ENCODE data around the gene GSDMA.
"Not testable (repeated sequence)": the region's sequence is repeated elsewhere in the genome, so short reads cannot be mapped to it uniquely, and the experiment has no call there.

GSDMA gene

DNA sequence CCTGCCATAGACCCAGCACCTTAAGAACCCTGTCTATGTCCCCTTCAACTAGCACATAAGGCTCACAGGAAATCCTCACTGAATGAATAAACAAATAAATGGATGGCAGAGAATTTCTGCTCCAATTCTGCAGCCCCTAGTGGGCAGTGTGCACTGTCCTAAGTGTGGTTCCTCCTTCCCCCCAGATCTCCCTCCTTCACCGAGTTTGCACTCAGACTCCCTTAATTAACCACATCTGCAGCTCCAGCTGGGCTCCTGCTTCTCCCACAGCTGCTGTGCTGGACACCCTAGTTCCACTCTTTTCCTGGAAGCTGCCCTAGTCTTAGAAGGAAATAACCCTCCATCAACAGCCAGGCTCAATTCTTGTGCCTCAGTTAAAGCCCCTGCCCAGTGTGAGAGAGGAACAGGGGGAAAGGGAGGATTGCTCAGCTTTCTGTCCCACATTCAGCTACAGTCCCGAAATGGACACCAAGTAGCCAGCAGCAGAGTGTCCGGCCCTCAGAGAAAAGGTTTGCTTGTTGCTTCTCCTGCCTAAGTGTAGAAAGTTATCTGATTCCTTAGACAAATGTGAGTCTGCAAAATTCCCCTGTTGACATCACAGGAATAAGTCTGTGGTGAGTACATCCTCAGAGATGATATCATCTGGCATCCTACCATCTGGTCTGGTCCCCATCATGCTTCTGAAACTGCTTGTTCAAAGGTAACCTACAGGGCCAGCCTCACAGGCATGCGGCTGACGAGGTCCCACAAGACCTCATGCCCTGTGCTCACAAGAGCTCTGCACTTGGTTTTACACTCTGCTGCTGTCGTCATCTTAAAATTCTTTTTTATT is 23.0 kb upstream of the GSDMA start:
- H3K27ac Mint-ChIP-seq, result peak overlapping the region; percentile 62
- no peaks in the 10 kb centered on the region for H3K9me3 Mint-ChIP-seq
- H3K27me3 Mint-ChIP-seq (ENCODE audit: low read depth), result no peaks in the 10 kb centered on the region
- no peaks in the 10 kb centered on the region for H3K36me3 Mint-ChIP-seq (ENCODE audit: low read depth)
- H3K4me3 Mint-ChIP-seq, result peak overlapping the region; percentile 38
- DNase-seq (ENCODE audit: low spot score), result peak; percentile 73
- peaks cover 16% of the 10 kb centered on the region for H3K4me1 Mint-ChIP-seq (ENCODE audit: low read depth)

DNA sequence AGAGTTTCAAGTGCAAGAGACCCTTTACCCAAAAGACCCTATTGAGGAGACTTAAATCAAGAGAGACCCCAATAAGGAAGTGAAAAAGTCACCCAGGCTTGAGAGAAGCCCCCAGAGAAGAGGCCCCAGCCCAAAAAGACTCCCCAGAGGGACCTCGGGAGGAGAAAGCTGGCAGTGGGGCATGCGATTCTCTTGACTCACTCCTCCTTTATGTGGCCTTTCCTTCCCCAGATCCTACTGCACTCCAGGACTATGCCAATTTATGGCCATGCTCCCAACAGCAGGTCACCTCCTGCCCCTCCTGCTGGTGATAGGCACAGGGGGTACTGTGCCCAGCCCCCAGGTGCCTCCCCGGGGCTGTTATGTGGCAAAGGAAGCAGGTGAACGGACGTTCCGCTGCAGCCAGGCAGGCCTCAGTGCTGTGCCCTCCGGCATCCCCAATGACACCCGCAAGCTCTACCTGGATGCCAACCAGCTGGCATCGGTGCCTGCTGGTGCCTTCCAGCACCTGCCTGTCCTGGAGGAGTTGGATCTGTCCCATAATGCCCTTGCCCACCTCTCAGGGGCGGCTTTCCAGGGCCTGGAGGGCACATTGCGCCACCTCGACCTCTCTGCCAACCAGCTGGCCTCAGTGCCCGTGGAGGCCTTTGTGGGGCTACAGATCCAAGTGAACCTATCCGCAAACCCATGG is 19.0 kb upstream of the GSDMA start:
- DNase-seq (ENCODE audit: low spot score), result no peak
- Mint-ChIP-seq H3K9me3 (no peaks in the 10 kb centered on the region), H3K4me3 (no peak overlapping the region), H3K4me1 (ENCODE audit: low read depth) (peaks cover 27% of the 10 kb centered on the region), H3K27me3 (ENCODE audit: low read depth) (no peaks in the 10 kb centered on the region), H3K27ac (no peak overlapping the region), H3K36me3 (ENCODE audit: low read depth) (no peaks in the 10 kb centered on the region)

DNA sequence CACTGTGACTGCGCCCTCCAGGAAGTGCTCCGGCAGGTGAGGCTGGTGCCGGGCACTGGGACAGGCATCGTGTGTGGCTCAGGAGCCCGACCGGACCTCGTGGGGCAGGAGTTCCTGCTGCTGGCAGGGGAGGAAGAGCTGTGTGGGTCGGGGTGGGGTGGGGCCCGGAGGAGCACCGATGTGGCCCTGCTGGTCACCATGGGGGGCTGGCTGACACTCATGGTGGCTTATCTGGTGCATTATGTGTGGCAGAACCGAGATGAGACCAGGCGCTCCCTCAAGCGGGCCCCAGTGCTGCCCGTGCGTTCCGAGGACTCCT is 18.5 kb upstream of the GSDMA start:
- no peak for DNase-seq (ENCODE audit: low spot score)
- Mint-ChIP-seq H3K9me3 (no peaks in the 10 kb centered on the region), H3K4me1 (ENCODE audit: low read depth) (peaks cover 27% of the 10 kb centered on the region), H3K4me3 (no peak overlapping the region), H3K27me3 (ENCODE audit: low read depth) (no peaks in the 10 kb centered on the region), H3K36me3 (ENCODE audit: low read depth) (no peaks in the 10 kb centered on the region), H3K27ac (no peak overlapping the region)

DNA sequence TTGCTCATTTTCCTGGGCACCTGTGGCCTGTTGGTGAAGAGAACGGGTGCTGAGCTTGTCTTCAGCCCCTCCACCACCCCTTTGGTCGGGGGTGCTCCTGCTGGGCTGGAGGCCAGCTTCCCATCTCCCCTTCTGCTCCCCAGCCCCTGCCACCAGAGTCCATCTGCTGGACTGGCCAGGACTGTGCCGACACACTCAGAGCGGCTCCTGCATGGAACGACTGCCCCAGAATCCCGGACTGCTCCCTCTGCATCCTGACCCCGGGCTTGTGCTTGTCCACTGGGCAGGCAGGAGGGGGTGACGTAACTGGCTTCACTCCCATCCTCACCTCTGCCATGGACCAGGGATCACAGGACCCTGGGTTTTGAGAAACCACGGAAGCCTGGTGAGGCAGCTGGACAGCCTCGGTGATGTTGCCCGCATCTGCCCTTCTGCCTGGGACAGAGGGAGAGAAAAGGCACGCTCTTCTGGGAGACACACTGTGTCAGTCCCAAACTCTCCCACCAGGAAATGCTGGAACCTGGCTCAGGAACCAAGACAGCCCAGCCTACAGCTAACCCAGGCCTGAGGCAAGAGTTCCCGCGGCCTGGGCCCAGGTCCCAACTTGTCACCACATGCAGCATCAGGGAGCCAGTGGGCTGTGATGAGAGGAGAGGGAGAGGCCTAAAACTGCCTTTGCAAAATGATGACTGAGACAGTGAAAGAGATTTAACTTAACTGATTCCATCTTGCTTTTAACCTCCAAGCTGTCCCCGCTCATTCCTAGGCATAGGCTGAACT is 16.1 kb upstream of the GSDMA start:
- H3K27me3 Mint-ChIP-seq (ENCODE audit: low read depth), result peaks cover 3% of the 10 kb centered on the region

DNA sequence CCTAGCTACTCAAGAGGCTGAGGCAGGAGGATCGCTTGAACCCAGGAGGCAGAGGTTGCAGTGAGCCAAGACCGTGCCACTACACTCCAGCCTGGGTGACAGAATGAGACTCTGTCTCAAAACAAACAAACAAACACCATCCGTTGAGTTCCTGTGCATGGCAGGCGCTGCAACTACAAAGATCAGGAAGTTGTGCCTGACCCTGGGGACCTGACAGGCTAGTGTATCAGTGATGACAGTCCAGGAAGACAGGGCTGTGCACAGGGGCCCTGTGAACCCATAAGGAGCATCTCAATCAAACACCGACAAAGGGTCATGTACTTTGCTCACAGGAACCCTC is 14.3 kb upstream of the GSDMA start:
- Mint-ChIP-seq H3K27ac (peak overlapping the region; percentile 31), H3K4me1 (ENCODE audit: low read depth) (peaks cover 26% of the 10 kb centered on the region)
- not testable (repeated sequence) for DNase-seq (ENCODE audit: low spot score); H3K9me3 Mint-ChIP-seq; H3K4me3 Mint-ChIP-seq; H3K36me3 Mint-ChIP-seq (ENCODE audit: low read depth); H3K27me3 Mint-ChIP-seq (ENCODE audit: low read depth)

More for the DNA sequence above, 16.1 kb upstream of the GSDMA start:
- Mint-ChIP-seq H3K36me3 (ENCODE audit: low read depth) (no peaks in the 10 kb centered on the region), H3K9me3 (no peaks in the 10 kb centered on the region), H3K4me3 (no peak overlapping the region), H3K27ac (no peak overlapping the region), H3K4me1 (ENCODE audit: low read depth) (peaks cover 16% of the 10 kb centered on the region)
- DNase-seq (ENCODE audit: low spot score), result no peak

DNA sequence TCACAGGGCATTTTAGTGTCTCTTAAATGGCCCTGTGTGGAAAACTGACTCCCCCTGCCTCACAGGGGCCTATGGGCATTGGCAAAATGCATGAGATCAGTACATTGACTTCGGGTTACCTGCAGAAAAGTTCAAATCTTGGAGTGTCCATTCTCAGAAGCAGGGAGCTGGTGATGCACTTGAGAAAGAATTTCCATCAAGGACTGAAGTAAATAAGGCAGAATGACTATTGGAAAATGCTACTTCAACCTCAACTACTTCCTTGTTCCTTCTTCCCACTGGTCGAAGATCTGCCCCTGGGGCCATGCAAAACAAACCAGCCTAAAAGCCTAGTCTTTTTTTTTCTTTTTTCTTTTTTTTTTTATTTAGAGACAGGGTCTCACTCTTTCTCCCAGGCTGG is 13.8 kb upstream of the GSDMA start:
- Mint-ChIP-seq H3K36me3 (ENCODE audit: low read depth) (no peaks in the 10 kb centered on the region), H3K4me1 (ENCODE audit: low read depth) (peaks cover 29% of the 10 kb centered on the region), H3K27me3 (ENCODE audit: low read depth) (peaks cover 5% of the 10 kb centered on the region), H3K9me3 (no peaks in the 10 kb centered on the region), H3K4me3 (no peak overlapping the region), H3K27ac (no peak overlapping the region)
- DNase-seq (ENCODE audit: low spot score), result no peak

DNA sequence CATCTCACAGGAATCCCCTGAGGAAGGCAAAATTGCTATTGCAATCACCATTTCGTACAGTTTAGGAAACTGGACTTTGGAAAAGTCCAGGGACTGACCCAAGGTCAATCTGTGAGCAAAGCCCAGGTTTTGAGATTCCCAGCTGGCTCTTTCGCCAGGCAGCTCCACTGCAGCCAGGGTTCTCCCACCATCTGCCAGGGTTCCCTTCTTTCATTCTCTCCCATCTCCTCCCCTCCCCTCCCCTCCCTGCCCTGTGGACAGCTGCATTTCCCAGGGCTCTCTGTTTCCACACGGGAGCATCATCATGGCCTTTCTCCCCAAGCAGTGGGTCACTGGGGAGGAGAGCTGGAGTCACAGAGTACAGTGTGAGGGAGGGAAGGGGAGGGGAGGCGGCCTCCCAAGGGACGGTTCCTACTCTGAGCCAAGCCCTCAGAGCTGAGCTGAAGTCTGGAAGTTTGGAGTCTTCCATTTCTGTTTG is 11.9 kb upstream of the GSDMA start:
- H3K4me3 Mint-ChIP-seq, result no peak overlapping the region

DNA sequence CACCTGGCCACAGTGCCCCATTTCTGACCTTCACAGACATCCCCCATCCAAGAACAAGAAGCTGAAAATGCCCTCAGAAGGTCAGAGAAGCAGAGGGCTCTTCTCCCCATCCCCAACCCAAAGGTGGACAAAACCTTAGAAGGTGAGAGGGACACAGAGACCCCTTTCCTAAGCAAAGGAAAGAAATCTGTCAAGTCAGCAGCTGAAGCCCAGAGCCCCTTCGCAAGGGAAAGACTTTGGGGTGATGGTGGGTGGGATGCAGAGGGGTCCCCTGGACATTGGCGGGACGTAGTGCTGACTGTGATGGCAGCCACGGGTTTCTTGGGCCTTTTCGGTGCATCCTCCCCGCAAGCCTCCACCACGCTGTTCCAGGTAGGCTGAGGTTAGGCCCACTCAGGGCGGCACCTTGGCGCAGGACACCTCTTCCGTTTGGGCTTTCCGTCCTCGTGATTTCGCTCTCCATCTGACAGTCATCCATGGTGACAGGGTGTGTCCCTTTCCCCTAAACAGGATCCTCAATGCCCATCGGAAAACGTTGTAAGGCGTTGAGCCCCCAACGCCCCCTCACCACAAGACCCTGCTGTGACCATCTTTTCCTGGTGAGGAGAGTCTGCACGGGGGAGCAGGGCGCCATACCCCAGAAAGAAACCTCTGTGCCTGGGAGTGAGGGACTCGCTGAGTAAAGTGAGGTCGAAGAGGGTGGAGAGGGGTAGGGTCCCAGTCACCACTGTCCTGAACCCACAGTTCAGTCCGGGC is 10.7 kb upstream of the GSDMA start:
- Mint-ChIP-seq H3K4me1 (ENCODE audit: low read depth) (peaks cover 29% of the 10 kb centered on the region), H3K27me3 (ENCODE audit: low read depth) (peaks cover 5% of the 10 kb centered on the region), H3K27ac (peak overlapping the region; percentile 26), H3K9me3 (no peaks in the 10 kb centered on the region), H3K4me3 (peak overlapping the region; percentile 69), H3K36me3 (ENCODE audit: low read depth) (no peaks in the 10 kb centered on the region)
- DNase-seq (ENCODE audit: low spot score), result no peak

More for the DNA sequence above, 11.9 kb upstream of the GSDMA start:
- Mint-ChIP-seq H3K27ac (peak overlapping the region; percentile 2), H3K36me3 (ENCODE audit: low read depth) (no peaks in the 10 kb centered on the region), H3K27me3 (ENCODE audit: low read depth) (peaks cover 5% of the 10 kb centered on the region), H3K4me1 (ENCODE audit: low read depth) (peaks cover 29% of the 10 kb centered on the region), H3K9me3 (no peaks in the 10 kb centered on the region)
- DNase-seq (ENCODE audit: low spot score), result no peak

DNA sequence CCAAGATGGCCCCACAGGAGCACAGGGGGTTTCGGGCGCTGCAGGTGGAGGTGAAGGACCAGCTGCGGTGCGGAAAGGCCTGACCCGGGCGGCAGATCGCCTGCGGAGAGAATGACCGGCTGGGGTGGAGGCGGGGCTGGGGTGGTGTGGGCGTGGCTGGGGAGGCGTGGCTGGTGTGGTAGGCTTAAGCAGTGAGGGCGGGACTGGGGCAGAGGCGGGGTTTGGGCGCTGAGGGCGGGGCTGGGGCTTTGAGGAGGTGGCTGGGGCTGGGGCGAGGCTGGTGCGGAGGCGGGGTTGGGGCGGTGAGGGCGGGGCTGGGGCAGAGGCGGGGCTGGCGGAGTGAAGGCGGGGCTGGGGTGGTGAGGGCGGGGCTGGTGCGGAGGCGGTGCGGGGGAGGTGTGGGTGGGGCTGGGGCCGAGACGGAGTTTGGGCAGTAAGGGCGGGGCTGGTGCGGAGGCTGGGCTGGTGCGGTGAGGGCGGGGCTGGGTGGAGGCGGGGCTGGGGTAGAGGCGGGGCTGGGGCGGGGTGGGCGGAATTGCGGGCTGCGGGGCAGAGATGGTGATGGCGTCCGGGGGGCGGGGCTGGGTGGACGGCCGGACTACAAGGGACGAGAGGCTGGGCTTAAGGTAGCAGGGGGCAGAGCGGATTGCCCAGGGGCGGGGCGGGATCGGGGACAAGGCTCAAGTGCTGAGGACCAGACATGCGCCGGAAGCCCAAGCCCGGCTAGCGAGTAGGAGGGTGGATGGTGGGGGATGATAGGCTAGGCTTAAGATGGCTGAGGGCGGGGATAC is 9.9 kb upstream of the GSDMA start:
- peak overlapping the region; percentile 89 for H3K27ac Mint-ChIP-seq
- H3K4me3 Mint-ChIP-seq, result peak overlapping the region; percentile 89
- DNase-seq (ENCODE audit: low spot score), result peak; percentile 75
- H3K36me3 Mint-ChIP-seq (ENCODE audit: low read depth), result no peaks in the 10 kb centered on the region
- H3K27me3 Mint-ChIP-seq (ENCODE audit: low read depth), result peaks cover 5% of the 10 kb centered on the region
- peaks cover 22% of the 10 kb centered on the region for H3K4me1 Mint-ChIP-seq (ENCODE audit: low read depth)
- H3K9me3 Mint-ChIP-seq, result no peaks in the 10 kb centered on the region

DNA sequence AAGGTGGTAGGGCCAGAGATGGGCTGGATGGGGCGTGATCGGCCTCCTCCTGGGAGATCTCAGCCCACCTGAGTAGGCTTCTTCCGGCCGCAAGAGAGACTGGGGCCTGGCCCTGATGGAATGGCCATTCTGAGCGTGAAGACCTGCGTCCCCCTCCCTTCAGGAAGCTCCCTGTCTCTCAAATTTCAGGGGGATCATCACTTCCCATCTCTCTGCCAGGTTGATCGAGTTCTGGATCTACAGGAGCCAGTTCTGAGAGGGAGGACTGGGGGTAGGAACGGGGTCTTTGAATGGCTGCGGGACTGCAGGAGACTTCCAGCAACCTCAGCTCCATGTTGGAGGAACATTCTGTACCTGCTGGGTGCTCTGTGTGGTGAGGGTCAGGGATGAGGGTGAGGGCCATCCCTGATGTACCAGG is 9.3 kb upstream of the GSDMA start:
- Mint-ChIP-seq H3K9me3 (no peaks in the 10 kb centered on the region), H3K4me3 (peak overlapping the region; percentile 89), H3K27me3 (ENCODE audit: low read depth) (peaks cover 5% of the 10 kb centered on the region), H3K36me3 (ENCODE audit: low read depth) (no peaks in the 10 kb centered on the region), H3K27ac (peak overlapping the region; percentile 89), H3K4me1 (ENCODE audit: low read depth) (peaks cover 21% of the 10 kb centered on the region)
- no peak for DNase-seq (ENCODE audit: low spot score)

DNA sequence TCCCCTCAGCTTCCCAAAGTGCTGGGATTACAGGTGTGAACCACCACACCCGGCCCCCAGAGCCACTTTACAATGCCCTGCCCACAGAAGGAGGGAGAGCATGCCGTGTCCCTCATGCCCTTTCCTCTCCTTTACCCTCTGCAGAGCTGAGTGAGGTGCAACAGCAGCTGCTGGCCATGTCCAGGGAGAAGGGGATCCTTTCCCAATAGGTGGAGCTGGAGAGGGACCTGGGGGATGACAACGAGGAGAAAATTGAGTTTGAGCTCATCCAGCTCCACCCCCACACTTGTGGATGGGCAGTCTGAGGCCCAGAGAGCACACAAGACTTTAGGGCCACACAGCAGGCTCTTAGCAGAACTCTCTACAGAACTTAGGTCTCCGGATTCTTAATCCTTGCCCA is 7.9 kb upstream of the GSDMA start:
- no peak overlapping the region for H3K27ac Mint-ChIP-seq
- H3K4me3 Mint-ChIP-seq, result no peak overlapping the region

DNA sequence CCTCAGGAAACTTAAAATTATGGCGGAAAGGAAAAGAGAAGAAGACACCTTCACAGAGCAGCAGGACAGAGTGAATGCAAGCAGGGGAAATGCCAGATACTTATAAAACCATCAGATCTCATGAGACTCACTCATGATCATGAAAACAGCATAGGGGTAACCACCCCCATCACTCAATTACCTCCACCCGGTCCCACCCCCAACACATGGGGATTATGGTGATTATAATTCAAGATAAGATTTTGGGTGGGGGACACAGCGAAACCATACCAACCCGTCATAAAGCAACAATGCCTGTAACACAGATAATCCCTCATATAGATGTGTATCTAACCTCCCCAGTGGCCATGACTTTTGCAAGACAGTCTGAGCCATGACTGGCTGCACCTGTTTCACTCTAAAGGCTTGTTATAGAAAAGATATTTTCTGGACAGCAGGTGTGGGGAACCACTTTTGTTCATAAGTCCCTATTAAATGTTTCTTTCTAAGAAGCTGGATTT is 7.0 kb upstream of the GSDMA start:
- Mint-ChIP-seq H3K9me3 (no peaks in the 10 kb centered on the region), H3K36me3 (ENCODE audit: low read depth) (no peaks in the 10 kb centered on the region), H3K27me3 (ENCODE audit: low read depth) (peaks cover 5% of the 10 kb centered on the region), H3K4me3 (no peak overlapping the region), H3K4me1 (ENCODE audit: low read depth) (peaks cover 20% of the 10 kb centered on the region), H3K27ac (peak overlapping the region; percentile 23)
- DNase-seq (ENCODE audit: low spot score), result no peak

More for the DNA sequence above, 7.9 kb upstream of the GSDMA start:
- Mint-ChIP-seq H3K36me3 (ENCODE audit: low read depth) (no peaks in the 10 kb centered on the region), H3K27me3 (ENCODE audit: low read depth) (peaks cover 5% of the 10 kb centered on the region), H3K9me3 (no peaks in the 10 kb centered on the region), H3K4me1 (ENCODE audit: low read depth) (peaks cover 22% of the 10 kb centered on the region)
- no peak for DNase-seq (ENCODE audit: low spot score)
